Effector memory CD8-positive, alpha-beta T cell (primary cell): ENCODE measurements around the gene ZNF618.

Experiments used
- ATAC-seq: fragments of 150-1000 bp; cut with Tn5 transposase; replicated peaks from 2 replicates; pipeline ENCODE4 v1.10.0; 2021; ENCODE audit warnings: mild to moderate bottlenecking, moderate library complexity
- DNase-seq, 3 experiments: peaks; one replicate each; pipeline ENCODE4 v3.0.0; 2021
- H3K27ac Mint-ChIP-seq, 2 donors: one replicate each; pipeline ENCODE4 v1.8.0; 2022; ENCODE audit warnings: mild to moderate bottlenecking in 2 of 2, mixed read lengths in 2 of 2, moderate library complexity in 2 of 2
- H3K27me3 Mint-ChIP-seq, 2 donors: one replicate each; pipeline ENCODE4 v1.8.0; 2022; ENCODE audit warnings: mixed read lengths in 2 of 2
- H3K36me3 Mint-ChIP-seq: one replicate; pipeline ENCODE4 v1.8.0; 2022; ENCODE audit warnings: mild to moderate bottlenecking, moderate library complexity, mixed read lengths; ENCODE audit not compliant: insufficient read depth
- H3K4me1 Mint-ChIP-seq, 2 donors: one replicate each; pipeline ENCODE4 v1.8.0; 2022; ENCODE audit warnings: low read depth in 2 of 2, mixed read lengths in 2 of 2
- H3K4me3 Mint-ChIP-seq, 2 donors: one replicate each; pipeline ENCODE4 v1.8.0; 2022; ENCODE audit warnings: mild to moderate bottlenecking in 2 of 2, mixed read lengths in 2 of 2, moderate library complexity in 2 of 2
- H3K9me3 Mint-ChIP-seq, 2 donors: one replicate each; pipeline ENCODE4 v1.8.0; 2022; ENCODE audit warnings: mixed read lengths in 2 of 2

The ZNF618 gene

GRCh38 chr9:113873446-113873845, 2.7 kb upstream of the ZNF618 start:
- Mint-ChIP-seq H3K27ac (no peak overlapping the region), H3K9me3 (no peaks in the 10 kb centered on the region), H3K36me3 (peaks cover 4% of the 10 kb centered on the region), H3K27me3 (peaks cover 20 to 42% of the 10 kb centered on the region in 2 donors), H3K4me1 (peaks cover 3 to 6% of the 10 kb centered on the region in 2 donors), H3K4me3 (no peak overlapping the region)
- ATAC-seq: no peak
- no peak for DNase-seq

GRCh38 chr9:113873926-113874325, 2.2 kb upstream of the ZNF618 start:
- DNase-seq: no peak
- Mint-ChIP-seq H3K36me3 (peaks cover 4% of the 10 kb centered on the region), H3K9me3 (no peaks in the 10 kb centered on the region), H3K27me3 (peaks cover 20 to 42% of the 10 kb centered on the region in 2 donors), H3K4me1 (peaks cover 3 to 6% of the 10 kb centered on the region in 2 donors), H3K27ac (no peak overlapping the region), H3K4me3 (no peak overlapping the region)
- ATAC-seq: no peak

- ATAC-seq (peak; percentile 19), DNase-seq (no peak)
- peak overlapping the region in 1 of 2 donors; percentile 13 for H3K27ac Mint-ChIP-seq
- peaks cover 20 to 50% of the 10 kb centered on the region in 2 donors for H3K27me3 Mint-ChIP-seq
- peaks cover 4% of the 10 kb centered on the region for H3K36me3 Mint-ChIP-seq
- H3K9me3 Mint-ChIP-seq: no peaks in the 10 kb centered on the region
- peak overlapping the region; percentile 67 to 75 for H3K4me3 Mint-ChIP-seq
- peaks cover 3 to 6% of the 10 kb centered on the region in 2 donors for H3K4me1 Mint-ChIP-seq
Measured at GRCh38 chr9:113875459-113876150, 504 bp upstream of the ZNF618 start.

GRCh38 chr9:113876993-113877368, 872 bp downstream of the ZNF618 start:
- peaks cover 18 to 41% of the 10 kb centered on the region in 2 donors for H3K27me3 Mint-ChIP-seq

GRCh38 chr9:113879318-113879717, 3.2 kb downstream of the ZNF618 start:
- H3K27me3 Mint-ChIP-seq: peaks cover 12 to 48% of the 10 kb centered on the region in 2 donors
- DNase-seq (no peak), ATAC-seq (no peak)
- no peak overlapping the region for H3K27ac Mint-ChIP-seq
- no peak overlapping the region for H3K4me3 Mint-ChIP-seq
- H3K9me3 Mint-ChIP-seq: no peaks in the 10 kb centered on the region
- H3K4me1 Mint-ChIP-seq: peaks cover 3 to 6% of the 10 kb centered on the region in 2 donors
- H3K36me3 Mint-ChIP-seq: peaks cover 4% of the 10 kb centered on the region

More at GRCh38 chr9:113876993-113877368, 872 bp downstream of the ZNF618 start:
- Mint-ChIP-seq H3K9me3 (no peaks in the 10 kb centered on the region), H3K36me3 (peaks cover 4% of the 10 kb centered on the region), H3K4me1 (peaks cover 3 to 6% of the 10 kb centered on the region in 2 donors), H3K27ac (peak overlapping the region; percentile 64 to 90), H3K4me3 (peak overlapping the region; percentile 88 to 97)
- ATAC-seq (no peak), DNase-seq (no peak)

GRCh38 chr9:113879911-113880310, 3.8 kb downstream of the ZNF618 start:
- DNase-seq (no peak), ATAC-seq (no peak)
- peaks cover 3 to 6% of the 10 kb centered on the region in 2 donors for H3K4me1 Mint-ChIP-seq
- H3K36me3 Mint-ChIP-seq: peaks cover 4% of the 10 kb centered on the region
- H3K27me3 Mint-ChIP-seq: peaks cover 12 to 48% of the 10 kb centered on the region in 2 donors
- H3K9me3 Mint-ChIP-seq: no peaks in the 10 kb centered on the region
- no peak overlapping the region for H3K4me3 Mint-ChIP-seq
- H3K27ac Mint-ChIP-seq: no peak overlapping the region

- Mint-ChIP-seq H3K4me3 (no peak overlapping the region), H3K27ac (no peak overlapping the region), H3K27me3 (peaks cover 4 to 39% of the 10 kb centered on the region in 2 donors), H3K9me3 (no peaks in the 10 kb centered on the region), H3K36me3 (no peaks in the 10 kb centered on the region), H3K4me1 (peaks cover 2 to 6% of the 10 kb centered on the region in 2 donors)
- no peak for DNase-seq
- ATAC-seq: no peak
Measured at GRCh38 chr9:113882181-113882580, 6.1 kb downstream of the ZNF618 start.

GRCh38 chr9:113882636-113883164, 6.6 kb downstream of the ZNF618 start:
- ATAC-seq (no peak), DNase-seq (no peak)
- no peaks in the 10 kb centered on the region for H3K36me3 Mint-ChIP-seq
- H3K4me3 Mint-ChIP-seq: no peak overlapping the region
- peaks cover 2 to 6% of the 10 kb centered on the region in 2 donors for H3K4me1 Mint-ChIP-seq
- no peak overlapping the region for H3K27ac Mint-ChIP-seq
- no peaks in the 10 kb centered on the region for H3K9me3 Mint-ChIP-seq
- peaks cover 4 to 38% of the 10 kb centered on the region in 2 donors for H3K27me3 Mint-ChIP-seq

GRCh38 chr9:113885183-113886025, 9.3 kb downstream of the ZNF618 start:
- Mint-ChIP-seq H3K9me3 (no peaks in the 10 kb centered on the region), H3K27ac (no peak overlapping the region), H3K27me3 (peaks cover 4 to 27% of the 10 kb centered on the region in 2 donors), H3K4me3 (peak overlapping the region; percentile 45 to 63), H3K36me3 (no peaks in the 10 kb centered on the region), H3K4me1 (peaks cover 2 to 6% of the 10 kb centered on the region in 2 donors)
- ATAC-seq: no peak
- no peak for DNase-seq

GRCh38 chr9:113886026-113886369, 9.9 kb downstream of the ZNF618 start:
- no peaks in the 10 kb centered on the region for H3K36me3 Mint-ChIP-seq
- H3K27me3 Mint-ChIP-seq: peaks cover 4 to 25% of the 10 kb centered on the region in 2 donors
- DNase-seq: no peak
- no peak overlapping the region for H3K27ac Mint-ChIP-seq
- H3K4me3 Mint-ChIP-seq: peak overlapping the region; percentile 45 to 63
- H3K9me3 Mint-ChIP-seq: no peaks in the 10 kb centered on the region
- ATAC-seq: no peak
- H3K4me1 Mint-ChIP-seq: peaks cover 2 to 6% of the 10 kb centered on the region in 2 donors

GRCh38 chr9:113886466-113886865, 10.4 kb downstream of the ZNF618 start:
- Mint-ChIP-seq H3K4me1 (peaks cover 2 to 6% of the 10 kb centered on the region in 2 donors), H3K4me3 (peak overlapping the region; percentile 45 to 63), H3K27me3 (peaks cover 4 to 25% of the 10 kb centered on the region in 2 donors), H3K9me3 (no peaks in the 10 kb centered on the region), H3K36me3 (no peaks in the 10 kb centered on the region), H3K27ac (no peak overlapping the region)
- ATAC-seq (no peak), DNase-seq (no peak)

GRCh38 chr9:113886933-113887332, 10.8 kb downstream of the ZNF618 start:
- Mint-ChIP-seq H3K9me3 (no peaks in the 10 kb centered on the region), H3K36me3 (no peaks in the 10 kb centered on the region), H3K27ac (no peak overlapping the region), H3K27me3 (peaks cover 0 to 25% of the 10 kb centered on the region in 2 donors), H3K4me3 (peak overlapping the region in 1 of 2 donors; percentile 63), H3K4me1 (peaks cover 2 to 6% of the 10 kb centered on the region in 2 donors)
- DNase-seq (no peak), ATAC-seq (no peak)

GRCh38 chr9:113887436-113887835, 11.3 kb downstream of the ZNF618 start:
- DNase-seq (no peak), ATAC-seq (no peak)
- H3K4me3 Mint-ChIP-seq: no peak overlapping the region
- H3K27me3 Mint-ChIP-seq: peaks cover 0 to 24% of the 10 kb centered on the region in 2 donors
- no peak overlapping the region for H3K27ac Mint-ChIP-seq
- no peaks in the 10 kb centered on the region for H3K9me3 Mint-ChIP-seq
- H3K4me1 Mint-ChIP-seq: peaks cover 2 to 6% of the 10 kb centered on the region in 2 donors
- H3K36me3 Mint-ChIP-seq: no peaks in the 10 kb centered on the region
